Activated naive CD4-positive, alpha-beta T cell treated with anti-CD3 and anti-CD28 coated beads, Interleukin-2, amount 50 U/mL, for 16 hours (primary cell): Measurements from ENCODE around the gene SPINK6.

Source experiments
- DNase-seq: peaks from one replicate; pipeline ENCODE4 v3.0.0-alpha.2; 2020

Gene SPINK6

DNA sequence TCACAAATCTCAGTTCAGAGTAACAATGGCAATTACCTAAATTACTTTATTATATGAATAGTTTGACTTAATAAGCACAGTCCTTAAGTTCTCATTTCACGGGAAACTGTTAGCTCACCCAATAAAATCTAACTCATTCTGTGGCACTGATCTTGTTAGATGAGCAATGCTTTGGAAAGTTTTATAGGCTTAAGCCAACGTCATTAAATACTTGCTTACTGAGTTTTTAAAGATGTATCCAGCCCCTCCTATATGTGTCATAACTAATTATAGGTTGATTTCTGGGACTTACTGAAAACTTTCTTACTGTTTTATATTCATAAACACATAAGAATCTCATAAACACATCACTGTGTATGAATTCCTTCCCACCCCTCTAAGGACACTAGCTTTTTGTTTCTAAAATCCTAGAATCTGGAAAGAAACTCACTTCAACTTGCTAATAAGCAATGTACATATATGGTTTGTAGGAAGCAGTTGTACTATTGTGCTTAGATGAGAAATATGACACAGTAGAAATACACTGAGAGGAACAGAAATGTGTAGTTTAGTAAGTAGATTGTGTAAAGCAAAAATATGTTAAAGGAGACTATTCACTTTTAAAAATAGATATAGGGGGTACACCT is 21.4 kb downstream of the SPINK6 start:
- DNase-seq, result no peak

DNA sequence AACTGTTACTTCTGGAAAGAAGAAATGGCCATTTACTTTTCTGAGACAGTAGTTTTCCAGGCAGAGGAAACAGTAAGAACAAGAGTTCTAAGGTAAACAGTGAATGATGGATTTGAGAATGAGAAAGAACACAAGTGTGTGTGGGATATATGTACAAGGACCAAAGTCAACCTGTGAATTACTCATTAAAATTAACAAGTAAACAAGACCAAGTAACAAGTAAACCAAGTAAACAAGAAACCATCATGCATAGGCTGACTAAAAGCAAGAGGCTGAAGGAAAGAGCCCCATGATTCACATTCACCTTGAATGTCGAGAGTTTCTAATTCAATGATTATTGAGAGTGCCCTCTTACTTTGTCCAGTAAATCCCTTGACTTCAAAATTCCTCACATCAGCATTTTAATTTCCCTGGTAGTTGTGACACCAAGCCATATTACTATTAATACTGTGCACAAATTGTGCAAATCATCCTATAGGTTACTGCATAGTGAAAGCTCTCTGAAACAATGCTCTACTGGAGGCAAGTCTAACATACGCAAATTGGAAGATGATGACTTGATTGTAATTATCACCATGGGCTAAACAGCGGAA is 25.6 kb downstream of the SPINK6 start:
- DNase-seq, result no peak

DNA sequence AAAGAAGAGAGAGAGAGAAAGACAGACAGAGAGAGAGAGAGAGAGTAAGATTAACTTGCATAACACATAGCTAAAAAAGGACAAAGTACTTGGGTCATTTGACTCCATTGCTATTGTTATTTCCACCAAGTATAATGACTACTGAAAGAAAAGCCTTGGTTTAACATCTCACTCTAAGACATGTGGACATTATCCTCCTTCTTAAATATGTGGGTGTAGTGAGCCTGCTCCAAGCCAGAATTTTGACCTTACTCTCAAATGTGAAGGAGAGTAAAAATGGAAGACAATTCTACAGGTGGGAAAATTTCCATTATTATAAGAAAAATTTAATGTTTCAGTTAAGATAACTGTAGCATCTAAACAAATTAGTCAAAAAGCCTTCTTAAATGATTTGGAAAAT is 27.0 kb downstream of the SPINK6 start:
- no peak for DNase-seq

DNA sequence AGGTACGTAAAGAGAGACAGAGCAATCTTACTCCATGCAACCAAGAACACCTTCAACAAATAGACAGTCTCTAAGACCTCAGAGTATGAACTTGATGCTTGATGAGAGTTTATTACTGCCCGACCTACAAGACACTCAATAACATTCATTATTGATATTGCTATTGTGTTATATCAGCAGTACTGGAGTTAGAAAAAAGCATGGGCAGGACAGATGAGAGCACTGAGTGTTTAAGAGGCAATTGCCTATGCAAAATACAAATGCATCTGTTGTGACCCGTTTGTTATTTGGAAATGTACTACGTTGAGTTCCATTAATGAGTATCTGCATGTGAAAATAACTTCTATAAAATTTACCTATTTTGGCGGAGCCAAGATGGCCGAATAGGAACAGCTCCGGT is 27.4 kb downstream of the SPINK6 start:
- DNase-seq, result no peak

DNA sequence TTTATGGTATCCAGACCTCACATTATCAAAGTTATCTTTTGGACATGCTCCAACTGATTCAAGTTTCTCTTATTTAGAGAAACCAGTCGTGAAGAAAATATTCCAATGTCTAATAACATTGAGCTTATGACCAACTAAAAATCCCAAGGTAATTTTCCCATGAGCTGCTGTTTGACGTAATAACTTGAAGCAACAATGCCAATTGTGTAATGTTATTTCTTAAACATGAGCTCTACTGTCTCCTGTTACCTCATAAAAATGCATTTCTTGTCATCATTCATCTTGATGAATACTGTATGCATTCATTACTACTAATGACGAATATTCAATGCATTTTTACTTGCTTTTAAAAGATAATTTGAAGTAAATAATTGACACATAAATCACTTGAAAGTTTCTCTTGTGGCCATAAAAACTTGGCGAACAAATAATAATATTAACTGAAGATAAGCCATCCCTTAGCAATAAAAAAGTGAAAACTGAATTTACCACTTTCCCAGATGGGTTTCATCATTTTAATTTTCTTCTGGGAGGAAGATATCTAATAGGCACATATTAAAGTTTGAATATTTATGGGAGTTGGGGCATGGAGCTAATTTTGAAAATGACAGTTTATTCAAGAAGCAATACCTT is 35.1 kb downstream of the SPINK6 start:
- no peak for DNase-seq

DNA sequence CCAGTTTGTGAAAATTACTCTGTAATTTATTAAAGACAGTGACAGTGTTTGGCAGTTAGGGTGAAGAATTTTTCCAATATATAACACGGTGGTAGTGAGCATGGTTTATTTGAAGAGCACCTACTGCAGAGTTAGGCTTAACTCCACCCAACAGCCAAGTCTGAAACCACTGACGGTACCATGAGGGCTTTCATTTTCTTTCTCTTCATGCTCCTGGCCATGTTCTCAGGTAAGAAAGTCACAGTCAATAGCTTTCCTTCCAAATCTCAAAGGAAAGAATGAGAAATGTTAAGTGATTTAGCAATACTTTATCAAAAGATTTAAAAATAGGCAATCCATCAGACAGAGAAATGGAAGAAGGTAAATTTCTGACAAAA is 35.6 kb downstream of the SPINK6 start, which contains the start of gene MARCOL:
MARCOL (plus strand) TSS at position 108 of the 377 bp plus-strand sequence; CDS start at position 181, 73 bp downstream.
- no peak for DNase-seq

DNA sequence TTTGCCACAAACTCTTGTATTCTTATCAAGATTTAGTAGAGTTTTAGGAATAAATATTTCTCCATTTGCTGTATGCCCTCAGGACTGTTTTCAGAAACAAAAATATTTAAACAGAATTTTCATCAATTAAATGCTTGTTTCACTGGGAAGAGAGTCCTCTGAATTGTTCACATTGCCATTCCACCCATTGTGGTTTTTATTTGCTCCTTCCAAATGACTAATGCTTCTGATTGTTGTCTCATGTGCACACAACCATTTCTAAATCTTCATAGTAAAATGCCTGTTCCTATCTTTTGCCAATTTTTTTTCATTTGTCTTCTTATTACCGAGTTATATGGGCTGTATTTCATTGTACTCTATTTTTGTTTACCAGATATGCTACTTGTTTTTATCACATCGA is 46.1 kb downstream of the SPINK6 start:
- no peak for DNase-seq

DNA sequence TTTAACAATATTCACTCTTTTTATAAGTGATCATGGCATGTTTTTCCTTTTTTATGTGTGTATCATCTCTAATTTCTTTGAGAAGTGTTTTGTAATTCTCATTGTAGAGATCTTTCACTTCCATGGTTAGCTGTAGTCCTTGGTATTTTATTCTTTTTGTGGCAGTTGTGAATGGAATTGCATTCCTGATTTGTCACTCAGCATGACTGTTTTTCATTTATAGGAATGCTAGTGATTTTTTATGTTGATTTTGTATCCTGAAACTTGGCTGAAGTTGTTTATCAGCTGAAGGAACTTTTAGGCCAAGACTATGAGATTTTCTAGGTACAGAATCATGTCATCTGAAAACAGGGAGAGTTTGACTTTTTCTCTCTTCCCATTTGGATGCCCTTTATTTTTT is 52.6 kb downstream of the SPINK6 start:
- DNase-seq, result no peak

DNA sequence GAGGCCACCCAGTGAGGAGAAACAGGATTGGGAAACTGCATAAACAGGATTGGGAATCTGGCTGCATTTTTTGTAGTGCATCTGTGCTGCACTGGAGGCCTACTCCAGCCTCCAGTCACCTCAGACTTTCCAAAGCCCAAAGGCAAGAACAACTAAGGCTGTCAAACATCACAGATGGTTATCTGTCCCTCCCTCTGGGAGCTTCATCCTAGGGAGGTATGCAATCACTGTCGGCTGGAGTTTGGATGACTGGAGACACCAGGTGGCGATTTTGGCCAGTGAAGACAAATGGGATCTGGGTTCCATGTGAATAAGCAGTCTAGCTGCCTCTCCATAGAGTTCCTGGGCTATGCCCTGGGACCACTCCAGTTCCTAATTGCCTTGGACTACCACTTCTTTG is 56.4 kb downstream of the SPINK6 start:
- DNase-seq, result no peak

DNA sequence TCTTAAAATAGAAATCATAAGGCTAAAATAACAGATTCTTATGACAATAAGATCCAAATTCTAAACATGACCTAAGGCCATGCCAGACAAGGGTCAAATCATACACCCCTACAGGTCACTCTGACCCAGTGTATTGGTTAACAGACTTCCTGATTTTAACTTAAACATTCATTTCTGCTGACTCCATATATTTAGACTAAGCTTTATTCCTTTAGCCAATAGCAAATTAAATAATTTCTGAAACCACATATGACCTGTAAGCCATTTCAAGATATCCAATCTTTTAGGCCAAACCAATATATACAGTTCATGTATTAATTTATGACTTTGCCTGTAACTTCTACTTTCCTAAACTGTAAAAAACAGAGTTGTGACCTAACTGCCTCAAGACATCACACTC is 58.4 kb downstream of the SPINK6 start:
- no peak for DNase-seq
